Body of pancreas (tissue), 4 donors: ENCODE measurements around the gene SCFD2.

Source experiments
- POLR2A ChIP-seq, 3 donors: fragments of 450-650 bp; IDR thresholded peaks; one replicate each; pipeline ENCODE4 v1.6.1; 2016; ENCODE audit warnings: antibody characterized with exemption in 3 of 3, mild to moderate bottlenecking in 2 of 3
- TF ChIP-seq, protein P1 (sequence below), 7 experiments: fragments of 450-650 bp in 4 of 7; fragments of 200-600 bp in 3 of 7; sonication (generic) in 3 of 7; IDR thresholded peaks; one replicate each; pipeline ENCODE4 v1.5.1; 2016 to 2019; ENCODE audit warnings: antibody characterized with exemption in 7 of 7

DNA sequence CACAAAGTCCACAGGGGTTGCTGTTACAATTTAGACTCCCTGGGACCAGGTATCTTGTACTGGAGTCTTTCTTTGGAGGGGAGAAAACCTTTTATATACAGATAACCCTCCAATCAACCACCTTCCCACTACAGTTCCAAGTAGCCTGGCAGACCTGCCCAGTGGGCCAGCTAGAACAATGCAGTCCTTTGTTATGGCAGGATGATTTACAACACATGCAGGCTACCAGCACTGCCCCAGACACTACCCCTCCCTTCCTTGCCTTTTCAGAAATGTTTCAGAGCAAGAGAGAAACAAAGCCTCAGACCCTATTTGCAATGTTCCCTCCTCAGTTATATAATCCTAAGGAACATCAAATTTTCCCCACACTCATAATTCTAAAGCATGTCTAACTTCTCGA is 492.7 kb downstream of the SCFD2 start:
- TF ChIP-seq POLR2A (IDR thresholded peaks at IDR 0.05) = no peak
- TF ChIP-seq, protein P1, sequence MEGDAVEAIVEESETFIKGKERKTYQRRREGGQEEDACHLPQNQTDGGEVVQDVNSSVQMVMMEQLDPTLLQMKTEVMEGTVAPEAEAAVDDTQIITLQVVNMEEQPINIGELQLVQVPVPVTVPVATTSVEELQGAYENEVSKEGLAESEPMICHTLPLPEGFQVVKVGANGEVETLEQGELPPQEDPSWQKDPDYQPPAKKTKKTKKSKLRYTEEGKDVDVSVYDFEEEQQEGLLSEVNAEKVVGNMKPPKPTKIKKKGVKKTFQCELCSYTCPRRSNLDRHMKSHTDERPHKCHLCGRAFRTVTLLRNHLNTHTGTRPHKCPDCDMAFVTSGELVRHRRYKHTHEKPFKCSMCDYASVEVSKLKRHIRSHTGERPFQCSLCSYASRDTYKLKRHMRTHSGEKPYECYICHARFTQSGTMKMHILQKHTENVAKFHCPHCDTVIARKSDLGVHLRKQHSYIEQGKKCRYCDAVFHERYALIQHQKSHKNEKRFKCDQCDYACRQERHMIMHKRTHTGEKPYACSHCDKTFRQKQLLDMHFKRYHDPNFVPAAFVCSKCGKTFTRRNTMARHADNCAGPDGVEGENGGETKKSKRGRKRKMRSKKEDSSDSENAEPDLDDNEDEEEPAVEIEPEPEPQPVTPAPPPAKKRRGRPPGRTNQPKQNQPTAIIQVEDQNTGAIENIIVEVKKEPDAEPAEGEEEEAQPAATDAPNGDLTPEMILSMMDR (IDR thresholded peaks at IDR 0.05) = no peak
